H1 (cell line): ENCODE data around the gene LRRC9. TPM values are rescaled to one million over a fixed set of nuclear protein-coding genes. Genes with fewer than 3 reads are reported as not detected.

Experiments
- CBX8 ChIP-seq: fragments of 300-800, 300-1000 bp; sonication (generic); IDR thresholded peaks from 2 replicates; pipeline ENCODE4 v1.7.1; 2016; ENCODE audit warnings: low read depth, low read length, borderline replicate concordance
- CTBP2 ChIP-seq: IDR thresholded peaks from 2 replicates; pipeline ENCODE4 v1.7.0; 2011; ENCODE audit warnings: borderline replicate concordance, mild to moderate bottlenecking, moderate library complexity, mixed read lengths, low read length; ENCODE audit not compliant: insufficient read depth, insufficient read length
- CTCF ChIP-seq, 3 experiments: IDR thresholded peaks; 1 replicate in 2 of 3; 2 replicates in 1 of 3; pipeline versions ENCODE4 v1.5.1 to v1.6.1; 2011; ENCODE audit warnings: low read length in 3 of 3, mild to moderate bottlenecking in 3 of 3, inconsistent platforms in 2 of 3, low read depth in 1 of 3, moderate library complexity in 1 of 3; ENCODE audit not compliant: insufficient read depth in 1 of 3; ENCODE audit errors: control extremely low read depth in 1 of 3
- HDAC6 ChIP-seq: IDR thresholded peaks from one replicate; pipeline ENCODE4 v1.7.1; 2012; ENCODE audit warnings: low read depth, mild to moderate bottlenecking, inconsistent platforms, low read length, moderate library complexity
- NANOG ChIP-seq: IDR thresholded peaks from 2 replicates; pipeline ENCODE4 v1.6.1; 2011; ENCODE audit warnings: low read length, low read depth, mild to moderate bottlenecking, inconsistent platforms; ENCODE audit not compliant: insufficient read depth, poor library complexity, severe bottlenecking
- PHF8 ChIP-seq: fragments of 200-600 bp; sonication (generic); conservative IDR thresholded peaks from 2 replicates; pipeline ENCODE4 v1.7.1; 2012; ENCODE audit warnings: low read depth, mild to moderate bottlenecking, inconsistent platforms, low read length, moderate library complexity
- SAP30 ChIP-seq: fragments of 300-600 bp; sonication (generic); IDR thresholded peaks from 2 replicates; pipeline ENCODE4 v1.7.1; 2012; ENCODE audit warnings: low read length, moderate library complexity, mild to moderate bottlenecking, inconsistent platforms; ENCODE audit not compliant: insufficient read depth, insufficient replicate concordance
- SP2 ChIP-seq: IDR thresholded peaks from 2 replicates; pipeline ENCODE4 v1.6.1; 2012; ENCODE audit warnings: mild to moderate bottlenecking, low read length, inconsistent platforms
- SRF ChIP-seq: IDR thresholded peaks from 2 replicates; pipeline ENCODE4 v1.6.1; 2011; ENCODE audit warnings: mild to moderate bottlenecking, low read depth, low read length, moderate library complexity
- YY1 ChIP-seq: IDR thresholded peaks from 2 replicates; pipeline ENCODE4 v1.6.1; 2011; ENCODE audit warnings: low read depth, mild to moderate bottlenecking, low read length
- ZNF274 ChIP-seq: IDR thresholded peaks from 2 replicates; pipeline ENCODE4 v1.7.0; 2012; ENCODE audit warnings: low read length, borderline replicate concordance; ENCODE audit errors: extremely low read depth
- polyA plus RNA-seq, 7 experiments: library from polyadenylated mRNA; depleted of rRNA in 3 of 7; stranded (reverse) in 5 of 7; unstranded in 2 of 7; fragments of >200 nt in 5 of 7; fragments of 200-250 nt in 2 of 7; gene quantifications; 1 replicate in 5 of 7; 2 replicates in 1 of 7; 4 replicates in 1 of 7; pipeline versions ENCODE4 v1.2.1 to v1.2.3, GENCODE V29; 2011 to 2013; ENCODE audit warnings: missing spikeins in 2 of 7, mixed read lengths in 2 of 7
- total RNA-seq: library from RNA; stranded (reverse); fragmentation: NEBNext Ultra II Directional; extraction: Animal tissue kit (Norgen Biotek cat#: 25700); gene quantifications from 2 replicates; pipeline ENCODE4 v1.2.1, GENCODE V29; 2021

The LRRC9 gene
- total and polyA plus RNA-seq, 2 of the 8 experiments (the other 6 are each of a cell fraction or from before 2014, with no cell fraction given): 0.12 to 0.84 TPM

GRCh38 chr14:60091550-60092525, 171.9 kb downstream of the LRRC9 start, which contains the start of gene PCNX4 (continued):
- TF ChIP-seq SP2: no peak
- no peak for TF ChIP-seq ZNF274
- TF ChIP-seq CTBP2: no peak
- TF ChIP-seq CTCF (IDR thresholded peaks at IDR 0.05; ENCODE audit: control extremely low read depth in 1 of 3, insufficient read depth in 1 of 3, low read depth in 1 of 3, low read length in 3 of 3): no peak
- no peak for TF ChIP-seq HDAC6
- peak; percentile 96 for TF ChIP-seq YY1
- TF ChIP-seq PHF8: peak; percentile 80
- peak; percentile 32 for TF ChIP-seq NANOG
- TF ChIP-seq CBX8: no peak
- no peak for TF ChIP-seq SRF
- no peak for TF ChIP-seq SAP30
